RWPE2 (cell line): ENCODE data around the gene GALNT2.

Experiments used
- ATAC-seq: fragments of 200-7000 bp; cut with Tn5 transposase; 3 replicates; pipeline ENCODE4 v1.9.1; 2021; ENCODE audit warnings: low read depth
- DNase-seq: peaks from one replicate; pipeline ENCODE4 v3.0.0-alpha.2; 2020; ENCODE audit warnings: low spot score
- H3K27ac ChIP-seq: fragments of 450-650 bp; 2 replicates; pipeline ENCODE4 v1.5.1; 2017; ENCODE audit warnings: mild to moderate bottlenecking; ENCODE audit not compliant: poor library complexity, severe bottlenecking
- H3K27me3 ChIP-seq: fragments of 250-450 bp; sonication (Bioruptor Pico); 2 replicates; pipeline ENCODE4 v1.5.1; 2021; ENCODE audit warnings: mild to moderate bottlenecking, moderate library complexity; ENCODE audit not compliant: insufficient read depth, poor library complexity, severe bottlenecking
- H3K36me3 ChIP-seq: fragments of 250-450 bp; sonication (Bioruptor Pico); 2 replicates; pipeline ENCODE4 v1.5.1; 2020; ENCODE audit warnings: low read depth, mild to moderate bottlenecking, moderate library complexity
- H3K4me1 ChIP-seq: fragments of 250-450 bp; sonication (Bioruptor Pico); 2 replicates; pipeline ENCODE4 v1.5.1; 2021; ENCODE audit warnings: mild to moderate bottlenecking, moderate library complexity; ENCODE audit not compliant: insufficient read depth, poor library complexity, severe bottlenecking
- H3K4me3 ChIP-seq: fragments of 250-450 bp; sonication (Bioruptor Pico); 2 replicates; pipeline ENCODE4 v1.5.1; 2021; ENCODE audit warnings: mild to moderate bottlenecking, moderate library complexity; ENCODE audit not compliant: severe bottlenecking
- H3K9me3 ChIP-seq: fragments of 250-450 bp; sonication (Bioruptor Pico); 2 replicates; pipeline ENCODE4 v1.5.1; 2021; ENCODE audit warnings: mild to moderate bottlenecking, moderate library complexity; ENCODE audit not compliant: severe bottlenecking
- CTCF ChIP-seq: fragments of 450-650 bp; IDR thresholded peaks from one replicate; pipeline ENCODE4 v1.5.1; 2017; ENCODE audit warnings: mild to moderate bottlenecking, moderate library complexity; ENCODE audit not compliant: poor library complexity, severe bottlenecking

Gene GALNT2

DNA sequence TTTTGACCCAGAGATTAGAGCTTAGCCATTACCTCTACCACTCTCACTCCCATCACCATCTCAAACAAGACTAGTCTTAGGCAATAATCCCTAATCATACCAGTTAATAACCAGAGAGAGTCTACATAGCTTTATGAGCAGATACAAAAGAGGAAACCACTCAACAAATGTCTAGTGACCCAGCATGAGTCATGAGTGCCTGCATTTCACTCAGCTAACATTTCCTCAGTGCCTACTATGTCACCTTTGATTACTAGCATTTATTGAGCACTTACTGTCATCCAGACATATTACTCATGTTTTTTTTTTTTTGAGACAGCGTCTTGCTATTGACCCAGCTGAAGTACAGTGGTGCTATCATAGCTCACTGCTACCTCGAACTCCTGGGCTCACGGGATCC, 35.9 kb upstream of the GALNT2 start:
- no peaks in the 10 kb centered on the region for H3K4me1 ChIP-seq
- DNase-seq: no peak
- no peak overlapping the region for H3K4me3 ChIP-seq
- H3K27me3 ChIP-seq: no peaks in the 10 kb centered on the region
- H3K27ac ChIP-seq: no peak overlapping the region
- H3K9me3 ChIP-seq: no peaks in the 10 kb centered on the region
- TF ChIP-seq CTCF: no peak
- no peak for ATAC-seq
- H3K36me3 ChIP-seq: no peaks in the 10 kb centered on the region

- H3K9me3 ChIP-seq: no peaks in the 10 kb centered on the region
Measured at GRCh38 chr1:230032516-230033281, 34.3 kb upstream of the GALNT2 start.

DNA sequence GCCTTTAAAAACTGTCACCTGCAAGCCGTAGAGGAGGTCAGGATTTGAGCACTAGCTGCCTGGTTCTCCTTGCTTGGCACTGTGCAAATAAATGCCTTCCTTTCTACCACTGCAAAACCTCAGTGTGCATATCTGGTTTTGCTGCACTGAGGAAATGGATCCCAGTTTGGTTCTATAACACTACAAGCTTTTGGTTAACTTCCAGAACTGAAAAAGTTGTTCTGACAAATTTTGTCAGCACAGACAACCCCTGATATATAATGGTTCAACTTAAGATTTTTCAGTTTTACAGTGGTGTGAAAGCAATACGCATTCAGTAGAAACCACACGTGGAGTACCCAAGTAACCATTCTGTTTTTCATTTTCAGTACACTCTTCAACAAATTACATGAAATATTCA, 29.8 kb upstream of the GALNT2 start:
- Histone ChIP-seq H3K4me3 (no peak overlapping the region), H3K4me1 (no peaks in the 10 kb centered on the region), H3K27ac (no peak overlapping the region), H3K36me3 (no peaks in the 10 kb centered on the region), H3K27me3 (no peaks in the 10 kb centered on the region), H3K9me3 (no peaks in the 10 kb centered on the region)
- DNase-seq (no peak), ATAC-seq (no peak)
- TF ChIP-seq CTCF: no peak

More at GRCh38 chr1:230032516-230033281, 34.3 kb upstream of the GALNT2 start:
- Histone ChIP-seq H3K36me3 (no peaks in the 10 kb centered on the region), H3K4me3 (no peak overlapping the region), H3K27me3 (no peaks in the 10 kb centered on the region), H3K27ac (no peak overlapping the region), H3K4me1 (no peaks in the 10 kb centered on the region)
- DNase-seq (no peak), ATAC-seq (no peak)
- TF ChIP-seq CTCF: no peak

DNA sequence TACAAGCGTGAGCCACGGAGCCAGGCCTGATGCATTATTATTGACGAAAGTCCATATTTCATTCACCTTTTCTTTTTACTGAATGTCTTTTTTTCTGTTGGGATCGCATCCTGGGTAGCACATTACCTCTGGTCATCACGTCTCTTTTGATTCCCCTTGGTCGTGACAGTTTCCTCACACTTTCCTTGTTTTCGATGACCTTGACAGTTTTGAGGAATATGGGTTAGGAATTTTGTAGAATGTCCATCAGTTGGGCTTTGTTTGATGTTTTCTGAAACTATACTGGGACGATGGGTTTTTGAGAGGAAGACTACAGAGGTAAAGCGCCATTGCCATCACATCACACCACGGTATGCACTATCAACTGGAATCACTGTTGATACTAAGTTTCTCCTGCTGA, 26.6 kb upstream of the GALNT2 start:
- DNase-seq: no peak
- Histone ChIP-seq H3K4me1 (no peaks in the 10 kb centered on the region), H3K9me3 (no peaks in the 10 kb centered on the region), H3K27me3 (no peaks in the 10 kb centered on the region), H3K36me3 (no peaks in the 10 kb centered on the region), H3K27ac (no peak overlapping the region), H3K4me3 (no peak overlapping the region)
- ATAC-seq: no peak
- no peak for TF ChIP-seq CTCF

- H3K36me3 ChIP-seq: no peaks in the 10 kb centered on the region
- H3K27ac ChIP-seq: no peak overlapping the region
- no peak for ATAC-seq
- no peaks in the 10 kb centered on the region for H3K4me1 ChIP-seq
- no peak overlapping the region for H3K4me3 ChIP-seq
- DNase-seq: no peak
- no peak for TF ChIP-seq CTCF
- H3K27me3 ChIP-seq: no peaks in the 10 kb centered on the region
- H3K9me3 ChIP-seq: no peaks in the 10 kb centered on the region
Measured at GRCh38 chr1:230043081-230043480, 24.0 kb upstream of the GALNT2 start.
